Calu3 (cell line): ENCODE results near the gene PHYHIPL. TPM values are rescaled to one million over a fixed set of nuclear protein-coding genes. Genes with fewer than 3 reads are reported as not detected.
A peak's percentile ranks its signal among the peaks of the same experiment; 100 is the strongest.

Source experiments
- Bru-seq: library from RNA; stranded (reverse); fragments of 400-500 nt; gene quantifications from one replicate; lab custom pipeline; 2021; lab: Mats Ljungman, UMichigan
- BruChase-seq, 2 experiments: library from RNA; stranded (reverse); fragments of 400-500 nt; gene quantifications; one replicate each; lab custom pipeline; 2021; lab: Mats Ljungman, UMichigan
- BruUV-seq: library from RNA; stranded (reverse); fragments of 400-500 nt; replicated peaks from 2 replicates; lab custom pipeline; 2021; lab: Mats Ljungman, UMichigan
- CTCF ChIA-PET: fragments of 300-600 bp; sonication (Branson Sonifier 250); formaldehyde crosslinking; loops from one replicate; lab custom pipeline; 2022; ENCODE audit warnings: antibody characterized with exemption; lab: Charles Lee
- DNase-seq: peaks from one replicate; pipeline ENCODE4 v3.0.0; 2022
- H3K27ac Mint-ChIP-seq: one replicate; pipeline ENCODE4 v1.8.0; 2022; ENCODE audit warnings: mixed read lengths; ENCODE audit not compliant: unreplicated experiment
- H3K27me3 Mint-ChIP-seq: one replicate; pipeline ENCODE4 v1.8.0; 2022; ENCODE audit warnings: mixed read lengths; ENCODE audit not compliant: unreplicated experiment
- H3K36me3 Mint-ChIP-seq: one replicate; pipeline ENCODE4 v1.8.0; 2022; ENCODE audit warnings: mild to moderate bottlenecking, moderate library complexity, mixed read lengths; ENCODE audit not compliant: insufficient read depth, unreplicated experiment
- H3K4me1 Mint-ChIP-seq: one replicate; pipeline ENCODE4 v1.8.0; 2022; ENCODE audit warnings: mild to moderate bottlenecking, low read depth, mixed read lengths; ENCODE audit not compliant: unreplicated experiment
- H3K4me3 Mint-ChIP-seq: one replicate; pipeline ENCODE4 v1.8.0; 2022; ENCODE audit warnings: mild to moderate bottlenecking, low read depth, moderate library complexity, mixed read lengths; ENCODE audit not compliant: unreplicated experiment
- H3K9me3 Mint-ChIP-seq: one replicate; pipeline ENCODE4 v1.8.0; 2022; ENCODE audit warnings: low read depth, mixed read lengths; ENCODE audit not compliant: unreplicated experiment
- CTCF ChIP-seq: fragments of 200-600 bp; IDR thresholded peaks from one replicate; pipeline ENCODE4 v1.8.0; 2022; ENCODE audit warnings: antibody characterized with exemption; ENCODE audit not compliant: unreplicated experiment
- intact Hi-C: fragments of 100-400 bp; cut with micrococcal nuclease; formaldehyde crosslinking; loops from one replicate; pipeline ENCODE4 v1.10.0; 2022; ENCODE audit not compliant: unreplicated experiment
- long read RNA-seq: library from polyadenylated mRNA; stranded (forward); transcript quantifications from one replicate; pipeline ENCODE4 v2.0.0, GENCODE V29; 2022
- total RNA-seq: library from RNA; stranded (reverse); gene quantifications from 2 replicates; pipeline ENCODE4 v1.2.3, GENCODE V29; 2022

The PHYHIPL gene
- not detected in 2 replicates for total RNA-seq
- percentile 12 among the genes with signal in this experiment for Bru-seq, nascent RNA
- percentile 6 among the genes with signal in this experiment for BruChase-seq, experiment 1, labeled RNA remaining after a 6-hour chase
- percentile 9 among the genes with signal in this experiment for BruChase-seq, experiment 2, labeled RNA remaining after a 2-hour chase
- long read RNA-seq = 0 reads

DNA sequence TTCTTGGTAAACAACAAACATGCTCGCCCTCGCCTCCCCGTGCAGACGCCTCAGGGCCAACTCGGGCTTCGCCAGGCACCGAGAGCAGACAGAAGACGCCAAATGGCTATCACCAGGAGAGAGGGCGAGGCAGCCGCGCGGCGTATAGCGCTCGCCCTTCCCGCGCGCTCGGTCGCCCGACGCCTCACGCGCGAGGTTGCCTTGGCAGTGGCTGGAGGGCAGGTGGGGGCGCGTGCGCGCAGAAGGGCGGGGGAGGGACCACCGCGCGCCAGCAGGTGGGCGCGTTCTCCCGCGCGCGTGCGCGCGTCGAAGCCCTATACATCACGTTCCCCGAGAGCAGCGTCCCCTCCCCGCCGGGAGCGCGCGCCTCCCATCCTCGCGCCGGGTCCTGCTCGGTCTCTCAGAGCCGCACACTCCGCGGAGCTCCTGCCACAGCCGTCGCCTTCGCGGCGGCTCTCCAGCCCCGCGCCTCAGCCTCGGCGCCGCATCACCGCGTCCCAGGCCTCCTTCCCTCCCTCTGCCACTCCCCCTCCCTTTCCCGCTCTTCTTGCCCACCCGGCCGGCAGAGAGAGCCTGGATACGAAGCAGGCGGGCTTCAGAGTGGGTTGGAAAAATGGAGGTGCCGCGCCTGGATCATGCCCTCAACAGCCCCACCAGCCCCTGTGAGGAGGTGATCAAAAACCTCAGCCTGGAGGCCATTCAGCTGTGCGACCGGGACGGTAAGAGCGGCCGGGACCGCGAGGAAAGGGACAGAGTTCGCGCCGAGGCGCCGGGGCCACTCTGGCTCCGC, at the start of gene PHYHIPL:
Gene PHYHIPL (plus strand): TSS at position 403 of the 790 bp plus-strand sequence. CDS start 211 bp downstream, at position 614.
- H3K9me3 Mint-ChIP-seq = no peaks in the 10 kb centered on the region
- intact Hi-C loops = loop anchor here (10.0 kb wide), 1 partner anchor 662 kb away; the partner anchor contains the start of gene BICC1
- H3K27me3 Mint-ChIP-seq = peaks cover 70% of the 10 kb centered on the region
- no peaks in the 10 kb centered on the region for H3K36me3 Mint-ChIP-seq
- H3K27ac Mint-ChIP-seq = peak within 1 kb of the TSS; percentile 15
- H3K4me3 Mint-ChIP-seq = peak within 1 kb of the TSS; percentile 61
- DNase-seq = peak; percentile 20
- no peak for TF ChIP-seq CTCF
- CTCF ChIA-PET = no interaction called here
- BruUV-seq = no TSS peak
- peaks cover 18% of the 10 kb centered on the region for H3K4me1 Mint-ChIP-seq

DNA sequence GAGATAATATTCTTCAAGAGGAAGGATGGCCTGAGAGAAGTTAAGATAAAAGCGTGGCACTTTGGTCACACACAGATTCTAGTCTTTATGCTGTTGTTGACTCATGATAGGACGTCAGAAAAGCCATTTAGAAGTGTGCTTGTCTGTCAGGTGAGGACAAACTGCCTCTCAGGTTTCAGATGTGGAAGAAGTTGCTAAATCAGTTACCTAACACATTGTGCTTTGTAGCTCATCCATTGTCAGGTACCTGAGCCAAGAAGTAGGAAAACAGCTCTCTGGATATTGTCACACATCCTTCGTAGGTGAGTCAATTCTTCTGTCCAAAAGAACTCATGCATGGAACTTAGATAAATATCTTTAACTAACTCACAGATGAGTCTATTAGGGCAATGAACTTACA, 49.5 kb upstream of the PHYHIPL start:
- no peak overlapping the region for H3K27ac Mint-ChIP-seq
- CTCF ChIA-PET = no interaction called here
- no TSS peak for BruUV-seq
- no peaks in the 10 kb centered on the region for H3K9me3 Mint-ChIP-seq
- TF ChIP-seq CTCF = no peak
- H3K36me3 Mint-ChIP-seq = no peaks in the 10 kb centered on the region
- no peak overlapping the region for H3K4me3 Mint-ChIP-seq
- intact Hi-C loops = no loop called here
- no peaks in the 10 kb centered on the region for H3K4me1 Mint-ChIP-seq
- H3K27me3 Mint-ChIP-seq = peaks cover 51% of the 10 kb centered on the region
- no peak for DNase-seq

GRCh38 chr10:59127991-59128390, 48.5 kb upstream of the PHYHIPL start:
- no peak for TF ChIP-seq CTCF
- no peak for DNase-seq
- Mint-ChIP-seq H3K4me3 (no peak overlapping the region), H3K9me3 (no peaks in the 10 kb centered on the region), H3K4me1 (no peaks in the 10 kb centered on the region), H3K36me3 (no peaks in the 10 kb centered on the region), H3K27me3 (peaks cover 51% of the 10 kb centered on the region), H3K27ac (no peak overlapping the region)
- intact Hi-C loops = loop anchor here (1.0 kb wide), 1 partner anchor 176 kb away; no protein-coding TSS in a partner anchor
- CTCF ChIA-PET = interaction anchor here (1.2 kb wide), 1 partner anchor 176 kb away, joined by 3 read pairs; no protein-coding TSS in a partner anchor
- BruUV-seq = no TSS peak

GRCh38 chr10:59129867-59130266, 46.6 kb upstream of the PHYHIPL start:
- CTCF ChIA-PET = interaction anchor here (0.6 kb wide), 1 partner anchor 1291 kb away, joined by 3 read pairs; no protein-coding TSS in a partner anchor
- intact Hi-C loops = no loop called here
- Mint-ChIP-seq H3K27ac (no peak overlapping the region), H3K27me3 (peaks cover 51% of the 10 kb centered on the region), H3K4me1 (no peaks in the 10 kb centered on the region), H3K4me3 (no peak overlapping the region), H3K9me3 (no peaks in the 10 kb centered on the region), H3K36me3 (no peaks in the 10 kb centered on the region)
- DNase-seq = no peak
- no TSS peak for BruUV-seq
- no peak for TF ChIP-seq CTCF
